SK-N-SH treated with all-trans-retinoic acid at 6 μM for 48 hours (cell line): ENCODE results near the gene LSR.

Experiments used
- ATAC-seq: fragments of 200-7000 bp; cut with Tn5 transposase; 3 replicates; pipeline ENCODE4 v1.9.1; 2020; ENCODE audit warnings: mild to moderate bottlenecking, moderate library complexity
- ARNTL ChIP-seq: fragments of 450-650 bp; formaldehyde crosslinking; IDR thresholded peaks from 2 replicates; pipeline ENCODE4 v1.5.0; 2020; ENCODE audit warnings: low read depth, mild to moderate bottlenecking, moderate library complexity, borderline replicate concordance
- BACH2 ChIP-seq: fragments of 250-450 bp; sonication (Bioruptor Pico); IDR thresholded peaks from 2 replicates; pipeline ENCODE4 v1.9.0; 2021; ENCODE audit warnings: mild to moderate bottlenecking, borderline replicate concordance
- CSDC2 ChIP-seq: fragments of 250-450 bp; sonication (Bioruptor Pico); IDR thresholded peaks from 2 replicates; pipeline ENCODE4 v1.5.0; 2020; ENCODE audit warnings: mild to moderate bottlenecking, moderate library complexity
- ESRRG ChIP-seq: fragments of 250-450 bp; sonication (Bioruptor Pico); IDR thresholded peaks from 2 replicates; pipeline ENCODE4 v1.6.1; 2021; ENCODE audit warnings: mild to moderate bottlenecking
- GLIS3 ChIP-seq: fragments of 250-450 bp; sonication (Bioruptor Pico); IDR thresholded peaks from 2 replicates; pipeline ENCODE4 v1.5.0; 2020; ENCODE audit warnings: mild to moderate bottlenecking, moderate library complexity
- ISL1 ChIP-seq: fragments of 250-450 bp; sonication (Bioruptor Pico); IDR thresholded peaks from 2 replicates; pipeline ENCODE4 v2.1.2; 2022; ENCODE audit warnings: mild to moderate bottlenecking, moderate library complexity
- OSR1 ChIP-seq: fragments of 250-450 bp; sonication (Bioruptor Pico); IDR thresholded peaks from 2 replicates; pipeline ENCODE4 v1.8.0; 2022; ENCODE audit warnings: moderate library complexity, mild to moderate bottlenecking, inconsistent platforms
- PPARA ChIP-seq: fragments of 250-450 bp; sonication (Bioruptor Pico); IDR thresholded peaks from 2 replicates; pipeline ENCODE4 v1.5.0; 2020; ENCODE audit warnings: mild to moderate bottlenecking, borderline replicate concordance
- RARB ChIP-seq: fragments of 250-450 bp; sonication (Bioruptor Pico); IDR thresholded peaks from 2 replicates; pipeline ENCODE4 v1.8.0; 2021; ENCODE audit warnings: mild to moderate bottlenecking, moderate library complexity
- SNAI2 ChIP-seq: fragments of 250-450 bp; sonication (Bioruptor Pico); IDR thresholded peaks from 2 replicates; pipeline ENCODE4 v1.5.0; 2020; ENCODE audit warnings: mild to moderate bottlenecking, moderate library complexity
- TOX ChIP-seq: fragments of 250-450 bp; sonication (Bioruptor Pico); IDR thresholded peaks from 2 replicates; pipeline ENCODE4 v1.8.0; 2021; ENCODE audit warnings: mild to moderate bottlenecking, moderate library complexity, borderline replicate concordance
- ZC3H10 ChIP-seq: fragments of 250-450 bp; sonication (Bioruptor Pico); IDR thresholded peaks from 2 replicates; pipeline ENCODE4 v1.5.1; 2021; ENCODE audit warnings: mild to moderate bottlenecking, moderate library complexity
- ZFP3 ChIP-seq: fragments of 250-450 bp; sonication (Bioruptor Pico); IDR thresholded peaks from 2 replicates; pipeline ENCODE4 v1.5.0; 2020; ENCODE audit warnings: mild to moderate bottlenecking, moderate library complexity
- ZFP30 ChIP-seq: fragments of 450-650 bp; formaldehyde crosslinking; IDR thresholded peaks from 2 replicates; pipeline ENCODE4 v1.5.0; 2022; ENCODE audit warnings: mild to moderate bottlenecking, moderate library complexity
- ZNF565 ChIP-seq: fragments of 450-650 bp; formaldehyde crosslinking; conservative IDR thresholded peaks from 2 replicates; pipeline ENCODE4 v1.5.0; 2020; ENCODE audit warnings: low read depth, mild to moderate bottlenecking, moderate library complexity
- ZNF70 ChIP-seq: fragments of 450-650 bp; formaldehyde crosslinking; IDR thresholded peaks from 2 replicates; pipeline ENCODE4 v1.5.0; 2020; ENCODE audit warnings: mild to moderate bottlenecking, moderate library complexity
- ZNF8 ChIP-seq: fragments of 450-650 bp; formaldehyde crosslinking; IDR thresholded peaks from 2 replicates; pipeline ENCODE4 v1.5.0; 2020; ENCODE audit warnings: mild to moderate bottlenecking, moderate library complexity
- TF ChIP-seq, protein P1 (sequence below): fragments of 250-450 bp; sonication (Bioruptor Pico); IDR thresholded peaks from 2 replicates; pipeline ENCODE4 v1.5.1; 2021; ENCODE audit warnings: mild to moderate bottlenecking, moderate library complexity
- TF ChIP-seq, protein P2 (sequence below): fragments of 250-450 bp; sonication (Bioruptor Pico); IDR thresholded peaks from 2 replicates; pipeline ENCODE4 v1.5.1; 2020; ENCODE audit warnings: low read depth, mild to moderate bottlenecking, moderate library complexity
- TF ChIP-seq, protein P3 (sequence below): fragments of 250-450 bp; sonication (Bioruptor Pico); IDR thresholded peaks from 2 replicates; pipeline ENCODE4 v1.8.0; 2020; ENCODE audit warnings: mild to moderate bottlenecking, moderate library complexity, borderline replicate concordance
- TF ChIP-seq, protein P4 (sequence below): fragments of 250-450 bp; sonication (Bioruptor Pico); IDR thresholded peaks from 2 replicates; pipeline ENCODE4 v1.8.0; 2021; ENCODE audit warnings: low read depth, mild to moderate bottlenecking, moderate library complexity, borderline replicate concordance
- TF ChIP-seq, protein P5 (sequence below): fragments of 250-450 bp; sonication (Bioruptor Pico); IDR thresholded peaks from 2 replicates; pipeline ENCODE4 v1.5.0; 2020; ENCODE audit warnings: mild to moderate bottlenecking, moderate library complexity

Gene LSR

DNA sequence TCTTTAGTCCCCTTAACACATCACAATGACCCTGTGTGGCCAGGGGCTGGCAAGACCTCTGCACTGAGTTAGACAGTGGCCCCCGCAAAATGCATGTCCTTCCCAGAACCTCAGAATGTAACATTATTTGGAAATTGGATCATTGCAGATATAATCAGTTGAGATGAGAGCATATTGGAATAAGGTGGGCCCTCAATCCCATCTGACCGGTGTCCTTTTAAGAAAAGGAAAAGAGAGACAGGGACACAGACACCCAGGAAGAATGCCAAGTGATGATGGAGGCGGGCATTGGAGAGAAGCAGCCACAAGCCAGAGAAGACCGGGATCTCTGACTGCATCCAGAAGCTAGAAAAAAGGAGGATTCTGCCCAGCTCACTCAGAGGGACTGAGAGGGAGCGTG lies 22.1 kb upstream of the LSR start:
- no peak for ATAC-seq
- no peak for TF ChIP-seq ZFP30 (CRISPR knock-in tag)

DNA sequence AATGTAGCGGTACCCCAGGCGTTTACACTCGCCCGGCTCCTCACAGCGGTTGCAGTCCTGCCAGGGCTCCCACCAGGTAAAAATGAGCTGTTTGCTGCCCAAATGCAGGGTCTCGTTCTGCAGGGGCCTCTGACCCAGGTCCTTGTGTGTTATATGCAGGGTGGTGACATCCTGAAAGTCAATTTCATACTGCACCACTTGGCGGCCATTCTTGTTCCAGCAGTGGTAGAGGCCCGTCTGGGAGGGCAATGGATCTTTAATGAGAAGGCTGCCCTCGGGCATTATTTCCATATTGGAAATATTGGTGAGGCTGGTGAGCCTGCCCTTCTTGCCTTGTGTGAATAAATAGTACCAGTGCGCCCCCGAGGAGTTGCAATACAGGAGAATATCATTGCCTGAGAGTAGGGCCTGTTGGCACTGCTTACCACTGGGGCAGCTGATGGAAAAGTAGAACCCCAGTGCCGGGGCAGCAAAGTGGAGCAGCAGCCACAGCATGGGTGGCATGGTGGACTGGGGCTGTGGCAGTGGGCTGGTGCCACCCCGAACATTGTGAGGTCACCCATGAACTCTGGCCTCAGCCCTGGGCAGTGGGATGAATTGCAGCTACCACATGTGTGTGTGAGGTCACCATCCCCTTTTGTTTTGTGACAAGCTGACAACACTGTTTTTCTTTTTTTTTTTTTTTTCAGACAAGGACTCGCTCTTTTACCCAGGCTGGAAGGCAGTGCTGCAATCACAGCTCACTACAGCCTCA lies 20.4 kb upstream of the LSR start, which contains the start of gene FAM187B:
Gene FAM187B, minus strand, starts transcription at position 563 of the 754 bp plus-strand sequence. Its CDS starts 59 bp downstream, at position 504.
- ATAC-seq, result no peak
- TF ChIP-seq RARB (CRISPR knock-in tag), result no peak
- no peak for TF ChIP-seq ZFP30 (CRISPR knock-in tag)
- TF ChIP-seq BACH2, result no peak
- TF ChIP-seq, protein P1, sequence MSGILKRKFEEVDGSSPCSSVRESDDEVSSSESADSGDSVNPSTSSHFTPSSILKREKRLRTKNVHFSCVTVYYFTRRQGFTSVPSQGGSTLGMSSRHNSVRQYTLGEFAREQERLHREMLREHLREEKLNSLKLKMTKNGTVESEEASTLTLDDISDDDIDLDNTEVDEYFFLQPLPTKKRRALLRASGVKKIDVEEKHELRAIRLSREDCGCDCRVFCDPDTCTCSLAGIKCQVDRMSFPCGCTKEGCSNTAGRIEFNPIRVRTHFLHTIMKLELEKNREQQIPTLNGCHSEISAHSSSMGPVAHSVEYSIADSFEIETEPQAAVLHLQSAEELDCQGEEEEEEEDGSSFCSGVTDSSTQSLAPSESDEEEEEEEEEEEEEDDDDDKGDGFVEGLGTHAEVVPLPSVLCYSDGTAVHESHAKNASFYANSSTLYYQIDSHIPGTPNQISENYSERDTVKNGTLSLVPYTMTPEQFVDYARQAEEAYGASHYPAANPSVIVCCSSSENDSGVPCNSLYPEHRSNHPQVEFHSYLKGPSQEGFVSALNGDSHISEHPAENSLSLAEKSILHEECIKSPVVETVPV (CRISPR knock-in tag), result no peak
- TF ChIP-seq ARNTL, result no peak
- TF ChIP-seq, protein P2, sequence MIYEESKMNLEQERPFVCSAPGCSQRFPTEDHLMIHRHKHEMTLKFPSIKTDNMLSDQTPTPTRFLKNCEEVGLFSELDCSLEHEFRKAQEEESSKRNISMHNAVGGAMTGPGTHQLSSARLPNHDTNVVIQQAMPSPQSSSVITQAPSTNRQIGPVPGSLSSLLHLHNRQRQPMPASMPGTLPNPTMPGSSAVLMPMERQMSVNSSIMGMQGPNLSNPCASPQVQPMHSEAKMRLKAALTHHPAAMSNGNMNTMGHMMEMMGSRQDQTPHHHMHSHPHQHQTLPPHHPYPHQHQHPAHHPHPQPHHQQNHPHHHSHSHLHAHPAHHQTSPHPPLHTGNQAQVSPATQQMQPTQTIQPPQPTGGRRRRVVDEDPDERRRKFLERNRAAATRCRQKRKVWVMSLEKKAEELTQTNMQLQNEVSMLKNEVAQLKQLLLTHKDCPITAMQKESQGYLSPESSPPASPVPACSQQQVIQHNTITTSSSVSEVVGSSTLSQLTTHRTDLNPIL (CRISPR knock-in tag), result no peak
- TF ChIP-seq ESRRG (CRISPR knock-in tag), result no peak
- TF ChIP-seq ZC3H10 (CRISPR knock-in tag), result no peak
- TF ChIP-seq ZNF565 (CRISPR knock-in tag), result no peak
- no peak for TF ChIP-seq PPARA
- no peak for TF ChIP-seq ZNF70 (CRISPR knock-in tag)
- no peak for TF ChIP-seq SNAI2 (CRISPR knock-in tag)
- no peak for TF ChIP-seq ISL1 (CRISPR knock-in tag)
- no peak for TF ChIP-seq OSR1 (CRISPR knock-in tag)
- TF ChIP-seq, protein P3, sequence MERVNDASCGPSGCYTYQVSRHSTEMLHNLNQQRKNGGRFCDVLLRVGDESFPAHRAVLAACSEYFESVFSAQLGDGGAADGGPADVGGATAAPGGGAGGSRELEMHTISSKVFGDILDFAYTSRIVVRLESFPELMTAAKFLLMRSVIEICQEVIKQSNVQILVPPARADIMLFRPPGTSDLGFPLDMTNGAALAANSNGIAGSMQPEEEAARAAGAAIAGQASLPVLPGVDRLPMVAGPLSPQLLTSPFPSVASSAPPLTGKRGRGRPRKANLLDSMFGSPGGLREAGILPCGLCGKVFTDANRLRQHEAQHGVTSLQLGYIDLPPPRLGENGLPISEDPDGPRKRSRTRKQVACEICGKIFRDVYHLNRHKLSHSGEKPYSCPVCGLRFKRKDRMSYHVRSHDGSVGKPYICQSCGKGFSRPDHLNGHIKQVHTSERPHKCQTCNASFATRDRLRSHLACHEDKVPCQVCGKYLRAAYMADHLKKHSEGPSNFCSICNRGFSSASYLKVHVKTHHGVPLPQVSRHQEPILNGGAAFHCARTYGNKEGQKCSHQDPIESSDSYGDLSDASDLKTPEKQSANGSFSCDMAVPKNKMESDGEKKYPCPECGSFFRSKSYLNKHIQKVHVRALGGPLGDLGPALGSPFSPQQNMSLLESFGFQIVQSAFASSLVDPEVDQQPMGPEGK, result no peak
- TF ChIP-seq ZFP3, result no peak
- TF ChIP-seq ZNF8, result no peak
- no peak for TF ChIP-seq GLIS3 (CRISPR knock-in tag)
- TF ChIP-seq, protein P4, sequence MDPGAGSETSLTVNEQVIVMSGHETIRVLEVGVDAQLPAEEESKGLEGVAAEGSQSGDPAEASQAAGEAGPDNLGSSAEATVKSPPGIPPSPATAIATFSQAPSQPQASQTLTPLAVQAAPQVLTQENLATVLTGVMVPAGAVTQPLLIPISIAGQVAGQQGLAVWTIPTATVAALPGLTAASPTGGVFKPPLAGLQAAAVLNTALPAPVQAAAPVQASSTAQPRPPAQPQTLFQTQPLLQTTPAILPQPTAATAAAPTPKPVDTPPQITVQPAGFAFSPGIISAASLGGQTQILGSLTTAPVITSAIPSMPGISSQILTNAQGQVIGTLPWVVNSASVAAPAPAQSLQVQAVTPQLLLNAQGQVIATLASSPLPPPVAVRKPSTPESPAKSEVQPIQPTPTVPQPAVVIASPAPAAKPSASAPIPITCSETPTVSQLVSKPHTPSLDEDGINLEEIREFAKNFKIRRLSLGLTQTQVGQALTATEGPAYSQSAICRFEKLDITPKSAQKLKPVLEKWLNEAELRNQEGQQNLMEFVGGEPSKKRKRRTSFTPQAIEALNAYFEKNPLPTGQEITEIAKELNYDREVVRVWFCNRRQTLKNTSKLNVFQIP (CRISPR knock-in tag), result no peak
- TF ChIP-seq, all 23 proteins: peak for 0

DNA sequence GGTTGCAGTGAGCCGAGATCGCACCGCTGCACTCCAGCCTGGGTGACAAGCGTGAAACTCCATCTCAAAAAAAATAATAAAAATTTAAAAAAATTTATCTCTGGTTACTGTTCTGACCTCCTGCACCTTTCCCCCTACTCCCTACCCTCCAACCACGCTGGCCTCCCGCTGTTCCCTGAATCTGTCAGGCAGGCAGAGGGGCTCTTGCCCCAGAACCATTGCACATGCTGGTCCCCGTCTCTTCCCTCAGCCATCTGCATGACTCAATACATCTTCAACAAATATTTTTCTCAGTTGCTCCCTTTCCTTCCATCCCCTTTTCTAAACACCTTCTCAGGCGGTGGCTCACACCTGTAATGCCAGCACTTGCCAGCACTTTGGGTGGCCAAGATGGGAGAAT lies 19.2 kb upstream of the LSR start:
- no peak for ATAC-seq
- TF ChIP-seq ZFP3 (no peak), PPARA (no peak), ZNF8 (no peak), RARB (CRISPR knock-in tag) (no peak), ZFP30 (CRISPR knock-in tag) (no peak), ARNTL (no peak), TOX (CRISPR knock-in tag) (no peak), ISL1 (CRISPR knock-in tag) (no peak), ZNF70 (CRISPR knock-in tag) (no peak), CSDC2 (no peak), ZC3H10 (CRISPR knock-in tag) (no peak), ZNF565 (CRISPR knock-in tag) (no peak)
- TF ChIP-seq, protein P4 (CRISPR knock-in tag), result no peak
- TF ChIP-seq, protein P1 (CRISPR knock-in tag), result no peak
- TF ChIP-seq, protein P3, result no peak
- TF ChIP-seq, protein P5, sequence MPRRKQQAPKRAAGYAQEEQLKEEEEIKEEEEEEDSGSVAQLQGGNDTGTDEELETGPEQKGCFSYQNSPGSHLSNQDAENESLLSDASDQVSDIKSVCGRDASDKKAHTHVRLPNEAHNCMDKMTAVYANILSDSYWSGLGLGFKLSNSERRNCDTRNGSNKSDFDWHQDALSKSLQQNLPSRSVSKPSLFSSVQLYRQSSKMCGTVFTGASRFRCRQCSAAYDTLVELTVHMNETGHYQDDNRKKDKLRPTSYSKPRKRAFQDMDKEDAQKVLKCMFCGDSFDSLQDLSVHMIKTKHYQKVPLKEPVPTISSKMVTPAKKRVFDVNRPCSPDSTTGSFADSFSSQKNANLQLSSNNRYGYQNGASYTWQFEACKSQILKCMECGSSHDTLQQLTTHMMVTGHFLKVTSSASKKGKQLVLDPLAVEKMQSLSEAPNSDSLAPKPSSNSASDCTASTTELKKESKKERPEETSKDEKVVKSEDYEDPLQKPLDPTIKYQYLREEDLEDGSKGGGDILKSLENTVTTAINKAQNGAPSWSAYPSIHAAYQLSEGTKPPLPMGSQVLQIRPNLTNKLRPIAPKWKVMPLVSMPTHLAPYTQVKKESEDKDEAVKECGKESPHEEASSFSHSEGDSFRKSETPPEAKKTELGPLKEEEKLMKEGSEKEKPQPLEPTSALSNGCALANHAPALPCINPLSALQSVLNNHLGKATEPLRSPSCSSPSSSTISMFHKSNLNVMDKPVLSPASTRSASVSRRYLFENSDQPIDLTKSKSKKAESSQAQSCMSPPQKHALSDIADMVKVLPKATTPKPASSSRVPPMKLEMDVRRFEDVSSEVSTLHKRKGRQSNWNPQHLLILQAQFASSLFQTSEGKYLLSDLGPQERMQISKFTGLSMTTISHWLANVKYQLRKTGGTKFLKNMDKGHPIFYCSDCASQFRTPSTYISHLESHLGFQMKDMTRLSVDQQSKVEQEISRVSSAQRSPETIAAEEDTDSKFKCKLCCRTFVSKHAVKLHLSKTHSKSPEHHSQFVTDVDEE (CRISPR knock-in tag), result no peak
